GM21526 (cell line): Measurements from ENCODE around the gene UCHL3.
A peak's percentile ranks its signal among the peaks of the same experiment; 100 is the strongest.

Experiments used
- ATAC-seq: cut with Tn5 transposase; IDR thresholded peaks from one replicate; pipeline ENCODE4 v1.9.1; 2021; ENCODE audit warnings: moderate library complexity; ENCODE audit not compliant: unreplicated experiment, low FRiP score

The UCHL3 gene

DNA sequence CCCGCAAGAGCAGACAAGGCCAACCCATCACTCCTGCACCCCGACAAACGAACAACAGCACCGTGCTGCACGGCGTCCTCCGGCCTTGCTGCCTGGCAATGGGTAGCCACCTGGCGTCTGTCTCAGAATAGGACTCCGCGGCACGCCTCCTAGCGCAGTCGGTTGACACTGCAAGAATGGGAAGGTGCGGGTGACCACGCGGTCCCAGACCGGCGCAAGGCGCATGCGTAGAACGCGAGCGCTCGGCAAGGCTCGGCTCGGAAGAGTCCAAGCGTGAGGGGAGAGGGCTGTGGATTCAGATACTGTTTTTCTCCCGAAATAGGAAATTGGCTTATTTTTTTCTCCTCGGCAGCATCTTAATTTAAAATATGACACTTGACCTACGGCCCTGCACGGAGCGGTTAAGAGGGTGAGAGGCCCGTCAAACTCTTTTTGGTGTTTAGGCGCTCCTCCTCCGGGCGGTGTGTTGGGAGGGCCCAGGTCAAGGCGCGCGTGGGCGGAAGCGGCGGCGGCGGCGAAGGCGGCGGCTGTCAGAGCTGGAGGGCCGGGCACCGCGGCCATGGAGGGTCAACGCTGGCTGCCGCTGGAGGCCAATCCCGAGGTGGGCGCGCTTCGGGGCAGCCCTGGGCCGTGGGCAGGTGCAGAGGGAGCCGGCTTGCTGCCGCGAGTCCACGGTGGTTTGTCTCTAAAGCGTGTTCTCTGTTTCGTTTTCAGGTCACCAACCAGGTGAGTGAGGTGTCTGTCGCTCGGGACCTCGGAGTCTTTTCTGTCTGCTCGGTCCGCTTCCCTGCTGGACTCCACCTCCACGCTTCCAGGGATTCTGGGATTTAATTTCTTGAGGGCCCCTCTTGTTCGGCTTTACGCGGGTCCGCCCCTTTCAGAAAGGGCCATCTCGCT lies at the start of gene UCHL3:
Gene UCHL3 (plus strand): TSS at position 530 of the 897 bp plus-strand sequence. CDS start 30 bp downstream, at position 560.
- ATAC-seq, result peak; percentile 95

DNA sequence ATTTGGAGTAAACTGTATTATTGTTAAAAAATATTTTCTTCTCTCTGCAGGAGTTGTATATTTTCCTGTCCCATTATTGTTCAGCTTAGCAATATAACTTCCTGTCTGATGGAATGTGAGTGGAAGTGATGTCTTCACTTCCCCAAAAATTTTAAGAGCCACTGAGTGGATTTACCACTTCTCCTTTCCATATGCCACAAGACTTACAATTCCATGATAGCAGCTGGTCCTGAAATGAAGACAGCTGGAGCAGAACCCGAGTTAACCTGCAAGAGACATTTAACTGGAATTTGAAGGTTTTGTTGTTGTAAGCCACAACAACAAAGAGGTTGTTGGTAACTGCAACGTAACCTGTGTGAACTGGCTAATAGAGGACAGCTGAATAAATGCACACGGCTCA lies 44.3 kb upstream of the UCHL3 start:
- no peak for ATAC-seq

DNA sequence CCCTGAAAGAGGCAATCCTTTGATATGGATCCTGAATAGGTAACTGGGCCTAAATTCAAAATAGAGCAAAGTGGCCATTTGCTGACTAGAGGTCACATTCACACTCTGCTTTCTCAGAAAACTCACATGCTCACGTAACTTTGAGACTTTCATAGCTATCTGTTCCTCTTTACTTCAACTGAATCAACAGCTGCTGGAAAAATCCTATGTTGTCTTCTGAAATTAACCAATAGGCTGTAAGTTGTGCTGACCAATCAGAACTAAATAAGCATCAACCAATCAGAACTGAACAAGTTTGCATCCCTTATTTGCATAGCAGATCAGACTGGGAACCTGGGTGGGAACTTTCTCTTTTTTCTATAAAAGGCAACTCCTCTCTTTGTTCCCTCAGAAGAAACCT lies 43.6 kb upstream of the UCHL3 start:
- no peak for ATAC-seq

DNA sequence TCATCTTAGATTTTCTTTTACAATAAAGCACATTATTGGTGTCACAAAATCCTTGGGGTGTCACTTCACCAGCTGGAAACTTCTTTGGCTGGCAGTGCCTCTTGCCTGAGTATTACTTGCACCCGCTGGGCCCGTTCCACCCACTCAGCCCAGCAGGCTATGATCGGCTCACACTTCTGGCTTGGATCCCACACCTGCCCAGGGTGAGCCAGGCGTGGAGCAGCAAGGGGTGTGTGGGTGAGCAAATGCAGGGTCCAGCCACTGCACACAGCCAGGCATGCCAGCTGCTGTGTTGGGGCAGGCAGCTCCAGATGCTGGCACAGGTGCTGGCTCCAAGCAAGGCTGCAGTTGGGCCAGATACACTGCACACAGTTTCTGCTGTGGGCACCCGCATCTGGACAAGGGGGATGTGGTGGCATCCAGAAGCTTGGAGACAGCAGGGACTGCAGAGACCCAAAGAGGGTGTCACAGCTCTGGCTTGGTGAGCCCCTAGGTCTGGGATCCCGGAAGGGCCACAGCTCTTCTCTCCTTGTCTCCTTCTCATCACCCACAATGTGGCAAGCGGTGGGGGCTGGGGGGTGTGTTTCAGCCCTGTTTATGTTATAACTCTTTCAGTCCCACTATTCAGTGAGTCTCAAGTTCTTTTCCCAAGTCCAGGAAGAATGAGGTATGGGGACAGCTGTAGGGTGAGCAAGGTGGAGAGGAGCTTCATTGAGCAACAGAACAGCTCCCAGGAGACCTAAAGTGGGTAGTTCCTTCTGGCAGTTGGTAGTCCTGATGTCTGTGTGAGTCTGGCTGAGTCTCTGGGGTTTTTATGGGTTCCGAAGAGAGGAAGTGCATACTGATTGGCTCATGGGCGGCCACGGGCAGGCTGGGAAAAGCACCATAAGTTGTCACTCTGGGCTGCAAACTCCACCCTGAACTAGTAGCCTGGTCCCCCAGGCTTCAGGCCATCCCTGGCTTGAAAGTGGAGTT lies 42.3 kb upstream of the UCHL3 start:
- ATAC-seq, result no peak

DNA sequence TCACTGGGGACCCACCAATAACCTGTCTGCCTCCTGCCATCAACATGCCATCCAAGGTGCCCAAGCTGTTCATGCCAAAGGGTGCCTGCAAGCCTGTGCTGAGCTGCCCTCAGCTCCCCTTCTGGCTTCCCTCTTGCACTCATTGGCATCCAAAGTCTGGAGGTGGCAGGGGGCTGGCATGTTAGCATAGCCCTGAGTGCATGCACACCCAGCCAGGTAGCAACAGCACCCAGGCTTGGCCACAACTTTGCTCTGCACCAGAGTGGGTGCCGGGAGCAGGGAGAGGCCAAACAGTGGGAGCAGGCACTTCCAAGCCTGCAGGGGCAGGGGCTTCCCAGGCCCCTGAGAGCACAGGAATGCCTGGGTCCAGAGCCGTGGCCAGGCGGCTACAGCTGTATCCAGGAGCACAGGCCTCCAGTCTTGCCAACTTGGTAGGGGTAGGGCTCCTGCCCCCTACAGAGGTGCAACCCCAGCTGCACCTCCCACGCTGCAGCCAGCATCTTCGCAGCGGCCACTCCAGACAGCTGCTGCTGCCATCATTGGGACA lies 41.5 kb upstream of the UCHL3 start:
- no peak for ATAC-seq

DNA sequence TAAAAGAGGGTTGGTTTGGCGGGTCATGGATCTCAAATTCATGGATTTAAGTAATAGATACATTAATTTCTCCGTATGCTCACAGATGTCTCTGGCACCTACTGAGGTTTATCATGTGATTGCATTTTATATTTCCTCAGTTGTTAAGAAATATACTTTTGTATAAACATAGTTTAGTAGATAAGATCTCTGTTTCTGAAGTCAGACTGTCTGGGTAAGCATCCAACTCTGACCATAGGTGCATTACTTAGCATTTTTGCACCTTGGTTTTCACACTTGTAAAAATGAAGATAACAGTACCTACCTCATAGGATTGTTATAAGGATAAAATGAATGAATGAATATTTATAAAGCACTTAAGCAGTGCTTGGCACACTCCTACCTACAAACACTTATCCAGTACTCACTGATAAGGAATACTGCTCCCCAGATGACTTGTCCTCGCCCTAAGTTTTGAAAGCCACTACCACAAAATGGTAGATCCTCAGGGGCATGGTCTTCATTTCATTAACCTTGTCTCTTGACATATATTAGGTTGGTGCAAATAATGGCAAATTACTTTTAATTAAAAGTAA lies 38.5 kb upstream of the UCHL3 start:
- no peak for ATAC-seq

DNA sequence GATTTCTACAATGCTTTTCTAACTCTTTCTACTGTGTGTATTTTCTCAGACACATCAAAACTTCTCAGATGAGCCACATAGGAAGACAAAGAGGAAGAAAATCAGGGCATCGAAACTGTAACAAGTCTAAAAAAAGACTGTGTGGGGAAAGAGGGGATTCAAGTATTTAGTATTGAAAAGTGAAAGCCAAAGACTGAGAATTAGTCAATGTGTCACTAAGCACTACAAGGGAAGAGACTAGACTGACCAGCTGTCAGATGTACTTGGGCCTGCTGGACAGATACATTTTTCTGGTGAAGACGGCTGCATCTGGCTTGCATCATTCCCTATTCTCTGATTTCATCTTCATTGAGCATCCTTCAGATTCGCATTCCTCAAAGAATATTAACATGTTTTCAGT lies 37.3 kb upstream of the UCHL3 start:
- peak; percentile 85 for ATAC-seq

DNA sequence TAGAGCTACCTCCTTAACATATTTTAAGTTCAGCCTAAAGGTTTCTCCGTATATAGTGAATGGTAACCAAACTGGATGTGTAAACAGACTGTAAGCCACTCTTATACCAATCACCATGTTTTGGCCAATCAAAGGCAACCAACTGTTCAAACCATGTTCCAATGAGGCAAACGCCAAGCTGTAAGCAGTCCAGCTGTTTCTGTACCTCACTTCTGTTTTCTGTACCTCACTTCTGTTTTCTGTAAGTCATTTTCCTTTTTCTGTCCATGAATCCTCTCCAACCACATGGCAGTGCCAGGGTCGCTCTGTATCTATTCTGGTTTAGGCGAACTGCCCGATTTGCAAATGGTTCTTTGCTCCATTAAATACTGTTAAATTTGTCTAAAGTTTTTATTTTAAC lies 36.3 kb upstream of the UCHL3 start:
- no peak for ATAC-seq

DNA sequence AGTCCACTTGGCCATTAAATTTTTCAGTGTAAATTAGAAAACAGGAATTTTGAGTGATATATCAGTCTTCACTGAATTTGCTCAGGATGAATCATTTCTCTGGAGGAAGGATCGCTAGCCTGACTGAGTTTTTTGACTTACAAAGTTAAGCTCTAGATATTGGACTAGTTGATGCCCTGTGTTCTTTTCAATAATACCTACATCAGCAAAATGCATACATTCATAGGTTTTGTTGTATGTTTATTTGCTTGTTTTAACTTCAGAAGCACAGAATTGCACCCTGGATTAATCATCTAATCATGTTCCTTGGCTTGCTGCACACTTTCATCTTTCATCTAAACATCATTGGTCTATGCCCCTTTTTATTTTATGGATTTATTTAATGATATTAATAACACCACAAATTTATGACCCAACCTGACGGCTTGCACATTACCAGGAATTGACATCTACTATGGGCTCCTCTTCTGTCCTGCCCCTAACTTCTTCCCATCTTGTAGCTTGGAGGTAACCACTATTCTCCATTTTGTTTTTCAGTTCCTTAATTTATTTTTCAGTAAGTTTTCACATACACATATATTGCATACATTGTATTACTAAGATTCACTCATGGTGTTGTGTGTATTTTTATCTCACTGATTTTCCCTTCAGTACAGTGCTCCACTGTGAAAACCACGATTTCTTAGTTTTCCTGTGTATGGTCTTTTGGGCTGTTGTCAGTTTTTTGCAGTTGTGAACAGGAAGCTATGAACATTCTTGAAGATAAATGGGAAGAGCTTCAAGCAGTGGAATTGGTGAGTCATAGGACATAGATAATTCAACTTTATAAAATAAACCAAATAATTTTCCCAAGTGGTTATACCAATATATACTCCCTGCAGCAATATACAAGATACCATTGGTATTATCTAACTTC lies 35.3 kb upstream of the UCHL3 start:
- ATAC-seq, result no peak

DNA sequence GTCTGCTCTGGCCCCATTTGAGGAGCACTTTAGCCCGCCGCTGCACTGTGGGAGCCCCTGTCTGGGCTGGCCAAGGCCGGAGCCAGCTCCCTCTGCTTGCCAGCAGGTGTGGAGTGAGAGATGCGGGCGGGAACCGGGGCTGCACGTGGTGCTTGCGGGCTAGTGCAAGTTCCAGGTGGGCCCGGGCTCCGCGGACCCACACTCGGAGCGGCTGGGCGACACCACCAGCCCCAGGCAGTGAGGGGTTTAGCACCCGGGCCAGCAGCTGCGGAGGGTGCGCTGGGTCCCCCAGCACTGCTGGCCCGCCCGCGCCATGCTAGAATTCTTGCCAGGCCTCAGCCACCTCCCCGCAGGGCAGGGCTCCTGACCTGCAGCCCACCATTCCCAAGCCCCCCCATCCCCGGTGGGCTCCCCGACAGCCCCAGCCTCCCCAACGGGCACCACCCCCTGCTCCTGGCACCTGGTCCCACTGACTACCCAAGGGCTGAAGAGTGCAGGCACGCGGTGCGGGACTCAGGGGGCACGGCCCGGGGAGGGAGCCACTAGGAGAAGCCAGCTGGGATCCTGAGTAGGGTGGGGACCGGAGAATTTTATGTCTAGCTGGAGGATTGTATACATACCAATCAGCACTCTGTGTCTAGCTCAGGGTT lies 31.0 kb upstream of the UCHL3 start:
- ATAC-seq, result no peak

DNA sequence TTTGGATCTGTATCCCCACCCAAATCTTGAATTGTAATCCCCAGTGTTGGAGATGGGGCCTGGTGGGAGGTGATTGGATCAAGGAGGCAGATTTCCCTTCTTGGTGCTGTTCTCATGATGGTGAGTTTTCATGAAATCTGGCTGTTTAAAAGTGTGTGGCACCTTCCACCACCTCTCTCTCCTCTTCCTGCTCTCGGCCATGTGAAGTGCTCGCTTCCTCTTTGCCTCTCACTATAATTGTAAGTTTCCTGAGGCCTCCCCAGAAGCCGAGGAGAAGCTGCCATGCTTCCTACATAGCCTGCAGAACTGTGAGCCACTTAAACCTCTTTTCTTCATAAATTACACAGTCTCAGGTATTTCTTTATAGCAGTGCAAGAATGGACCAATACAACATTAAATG lies 27.6 kb upstream of the UCHL3 start:
- ATAC-seq, result no peak

DNA sequence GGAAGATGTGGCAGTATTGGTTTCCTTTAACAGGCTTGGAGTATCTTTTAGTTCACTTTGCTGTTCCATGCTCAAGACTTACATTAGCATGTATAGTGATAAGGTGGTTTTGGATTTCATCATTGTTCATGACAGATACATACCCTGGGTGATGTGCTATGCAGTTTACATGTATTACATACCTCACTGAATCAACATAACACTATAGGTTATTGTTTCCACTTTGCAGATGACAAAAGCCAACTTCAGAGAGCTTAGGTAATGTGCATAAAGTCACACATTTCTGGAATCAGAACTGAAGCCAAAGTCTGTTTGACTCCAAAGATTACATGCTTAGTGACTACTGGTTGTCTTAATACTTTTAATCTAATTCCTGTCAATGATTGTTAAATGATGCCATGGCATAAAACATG lies 19.0 kb upstream of the UCHL3 start:
- no peak for ATAC-seq

DNA sequence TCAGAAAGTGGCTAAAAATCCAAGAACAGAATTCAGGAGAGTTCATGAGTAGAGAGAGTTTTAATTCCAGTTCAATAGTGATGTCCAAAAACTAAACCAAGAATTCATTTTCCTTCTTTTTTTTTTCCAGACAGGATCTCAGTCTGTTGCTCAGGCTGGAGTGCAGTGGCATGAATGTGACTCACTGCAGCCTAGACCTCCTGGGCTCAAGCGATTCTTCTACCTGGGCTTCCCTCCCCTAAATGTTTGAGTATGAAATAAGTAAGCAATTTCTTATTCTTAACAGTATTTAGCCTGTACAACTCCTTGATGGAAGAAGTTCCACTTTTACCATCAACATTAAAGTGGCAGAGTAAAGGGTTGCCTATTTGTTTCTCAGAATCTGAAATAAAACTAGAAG lies 15.7 kb upstream of the UCHL3 start:
- ATAC-seq, result no peak

DNA sequence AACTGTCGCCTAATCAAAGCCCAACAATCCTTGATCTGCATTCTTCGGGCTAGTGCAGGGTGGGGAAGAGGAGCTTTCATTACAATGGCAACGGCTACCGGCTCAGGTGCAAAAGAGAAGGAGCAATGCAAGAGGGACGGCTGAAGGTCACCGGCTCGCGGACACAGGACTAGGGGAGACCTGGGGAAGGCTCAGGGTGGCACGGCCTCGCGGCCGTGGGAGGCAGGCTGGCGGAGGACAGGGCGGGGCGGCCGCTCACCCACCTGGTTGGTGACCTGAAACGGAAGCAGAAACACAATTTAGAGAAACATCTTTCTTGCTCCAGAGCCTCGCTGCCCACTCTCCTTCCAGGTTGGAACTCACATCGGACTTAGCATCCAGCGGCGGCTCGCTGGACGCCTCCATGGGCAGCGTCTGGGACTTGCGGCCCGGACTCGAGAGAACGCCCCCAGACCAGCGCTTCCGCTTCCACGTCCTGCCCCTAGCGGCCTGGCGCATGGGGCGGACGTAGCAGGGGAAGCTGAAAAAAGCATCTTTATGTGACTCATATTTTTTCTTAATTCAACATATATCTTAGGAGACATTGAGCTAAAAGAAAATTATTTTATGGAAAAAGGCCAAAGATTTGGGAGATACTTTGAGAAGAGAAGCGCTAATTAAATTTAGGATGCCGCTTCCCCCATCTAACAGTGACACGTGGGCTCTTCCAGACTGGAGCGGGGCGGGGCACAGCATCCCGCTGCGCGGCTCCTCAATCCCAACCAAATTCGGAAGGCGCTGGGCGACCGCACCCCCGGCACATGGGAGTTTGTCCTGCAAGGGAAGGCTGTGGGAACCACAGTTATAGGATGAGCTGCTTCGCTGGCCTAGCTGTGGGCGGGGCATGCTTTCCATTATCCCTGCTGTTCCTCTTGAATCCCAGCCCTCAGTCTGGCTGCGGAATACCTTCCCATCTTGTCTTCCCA lies 11.9 kb upstream of the UCHL3 start, which contains the start of gene COMMD6:
Gene COMMD6 (minus strand): TSS at position 441 of the 965 bp plus-strand sequence. CDS start 36 bp downstream, at position 405.
- ATAC-seq, result peak; percentile 96

DNA sequence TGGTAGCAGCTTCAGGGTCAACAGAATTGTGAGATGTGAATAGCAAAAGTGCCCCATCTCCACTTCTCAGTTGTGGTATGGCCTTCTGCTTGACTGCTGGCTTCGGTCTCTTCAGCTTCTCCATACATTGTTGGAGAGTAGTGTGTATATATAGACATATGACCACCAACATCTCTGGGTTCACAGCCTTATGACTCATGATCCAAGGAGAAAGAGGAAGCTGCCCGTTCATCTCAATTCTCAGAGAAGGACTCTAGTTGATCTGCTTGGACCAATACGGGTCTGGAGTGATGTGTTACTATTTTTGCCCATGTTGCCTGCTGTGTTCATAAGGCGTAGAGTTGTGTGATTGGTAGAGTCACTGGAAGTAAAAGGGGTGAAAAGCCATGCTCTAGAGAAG lies 8.3 kb upstream of the UCHL3 start:
- no peak for ATAC-seq

DNA sequence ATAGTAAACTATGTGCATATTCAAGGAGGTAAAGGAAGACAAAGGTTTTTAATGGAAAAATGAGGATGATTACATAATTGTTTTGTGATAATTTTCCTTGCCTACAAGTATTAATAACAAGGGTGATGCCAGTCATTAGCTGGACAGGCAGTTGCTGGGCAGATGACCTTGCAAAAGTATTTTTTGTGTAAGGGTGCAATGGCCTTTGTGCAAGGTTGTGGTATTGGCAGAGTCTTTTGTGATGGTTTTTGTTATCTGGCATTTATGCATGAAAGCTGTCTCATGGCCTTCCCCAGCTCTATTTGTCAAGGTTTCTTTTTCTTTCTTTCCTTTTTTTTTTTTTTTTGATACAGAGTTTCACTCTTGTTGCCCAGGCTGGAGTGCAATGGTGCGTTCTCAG lies 7.6 kb upstream of the UCHL3 start:
- no peak for ATAC-seq

DNA sequence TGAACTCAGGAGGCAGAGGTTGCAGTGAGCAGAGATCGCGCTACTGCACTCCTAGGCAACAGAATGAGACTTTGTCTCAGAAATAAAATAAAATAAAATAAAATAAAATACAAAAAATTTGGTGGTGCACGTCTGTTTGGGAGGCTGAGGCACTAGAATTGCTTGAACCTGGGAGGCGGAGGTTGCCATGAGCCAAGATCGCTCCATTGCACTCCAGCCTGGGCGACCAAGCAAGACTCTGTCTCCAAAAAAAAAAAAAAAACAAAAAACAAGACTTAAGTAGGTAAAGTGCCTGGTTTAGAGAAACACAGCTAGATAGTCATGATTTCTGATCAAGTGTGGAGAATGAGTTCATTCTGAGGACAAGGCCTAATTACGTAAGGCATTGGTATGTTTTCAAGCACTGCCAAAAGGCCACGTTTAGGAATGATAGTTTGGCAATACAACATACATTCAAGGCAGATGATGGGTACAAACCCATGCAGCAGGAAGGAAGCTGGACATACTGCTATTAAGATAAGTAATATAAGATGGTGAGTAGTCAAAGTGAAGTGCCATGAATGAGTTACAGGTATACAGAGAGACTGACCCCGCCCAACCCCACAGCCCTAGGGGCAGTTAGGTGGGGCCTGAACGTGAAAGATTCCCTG lies 4.8 kb upstream of the UCHL3 start:
- ATAC-seq, result no peak
